Measurements from ENCODE around the gene SIPA1L2. TPM values are rescaled to one million over a fixed set of nuclear protein-coding genes. Genes with fewer than 3 reads are reported as not detected.

The SIPA1L2 gene
- total and polyA plus RNA-seq, 2 of the 13 experiments (the other 11 are each of a cell fraction or from before 2014, with no cell fraction given), result 0.03 TPM; not detected in 1

GRCh38 chr1:232630047-232630893, at the start of gene SIPA1L2 (continued):
- TF ChIP-seq CTCF (CRISPR knock-in tag; IDR thresholded peaks at IDR 0.05) (peak; percentile 57), HNRNPLL (IDR thresholded peaks at IDR 0.05; ENCODE audit: low read depth, low read length, poor library complexity, severe bottlenecking) (peak; percentile 80), NFYC (CRISPR knock-in tag; IDR thresholded peaks at IDR 0.05) (peak; percentile 85), LCORL (IDR thresholded peaks at IDR 0.05) (no peak), LCORL (CRISPR knock-in tag; IDR thresholded peaks at IDR 0.05) (no peak), SP1 (IDR thresholded peaks at IDR 0.05) (no peak), SP1 (CRISPR knock-in tag; IDR thresholded peaks at IDR 0.05) (peak; percentile 34; the same call in 1 of the 2 replicates), MYPOP (CRISPR knock-in tag; IDR thresholded peaks at IDR 0.05) (peak; percentile 87), ZNF800 (CRISPR knock-in tag; IDR thresholded peaks at IDR 0.05) (peak; percentile 42; the same call in 1 of the 2 replicates), ZNF337 (CRISPR knock-in tag; IDR thresholded peaks at IDR 0.05; ENCODE audit: borderline replicate concordance, low read depth) (no peak), PBX2 (CRISPR knock-in tag; IDR thresholded peaks at IDR 0.05) (peak; percentile 82), ZNF335 (CRISPR knock-in tag; IDR thresholded peaks at IDR 0.05) (no peak), SYNCRIP (IDR thresholded peaks at IDR 0.05; ENCODE audit: insufficient read depth, low read depth, low read length) (no peak), SP4 (CRISPR knock-in tag; IDR thresholded peaks at IDR 0.05) (peak; percentile 45; the same call in 1 of the 2 replicates), NFYB (CRISPR knock-in tag; IDR thresholded peaks at IDR 0.05) (peak; percentile 83), PAF1 (CRISPR knock-in tag; IDR thresholded peaks at IDR 0.05) (no peak)
